NT2/D1 (cell line): ENCODE data around the gene CHMP6.

Experiments
- DNase-seq: peaks from one replicate; pipeline ENCODE4 v3.0.0-alpha.2; 2011; ENCODE audit warnings: low read depth, low spot score
- H3K27me3 ChIP-seq: 2 replicates; pipeline ENCODE4 v1.6.0; 2011; ENCODE audit warnings: mild to moderate bottlenecking; ENCODE audit not compliant: insufficient read length, insufficient read depth
- H3K36me3 ChIP-seq: 2 replicates; pipeline ENCODE4 v1.6.1; 2011; ENCODE audit warnings: mild to moderate bottlenecking, low read length, mixed read lengths; ENCODE audit not compliant: insufficient read depth, insufficient read length
- H3K4me1 ChIP-seq: 2 replicates; pipeline ENCODE4 v1.5.1; 2011; ENCODE audit not compliant: insufficient read depth, insufficient read length
- H3K4me3 ChIP-seq: 2 replicates; pipeline ENCODE4 v1.5.1; 2011; ENCODE audit warnings: low read depth; ENCODE audit not compliant: insufficient read length
- H3K9ac ChIP-seq: 2 replicates; pipeline ENCODE4 v1.6.0; 2011; ENCODE audit warnings: low read depth; ENCODE audit not compliant: insufficient read length
- H3K9me3 ChIP-seq: 2 replicates; pipeline ENCODE4 v1.5.1; 2011; ENCODE audit warnings: mild to moderate bottlenecking, low read length; ENCODE audit not compliant: insufficient read depth
- SUZ12 ChIP-seq: IDR thresholded peaks from 2 replicates; pipeline ENCODE4 v1.6.1; 2011; ENCODE audit not compliant: insufficient read length, insufficient read depth; ENCODE audit errors: extremely low read depth
- YY1 ChIP-seq: IDR thresholded peaks from 2 replicates; pipeline ENCODE4 v1.6.1; 2011; ENCODE audit not compliant: insufficient read length, insufficient read depth
- ZNF274 ChIP-seq: IDR thresholded peaks from 2 replicates; pipeline ENCODE4 v1.6.1; 2011; ENCODE audit warnings: mild to moderate bottlenecking, low read depth, low read length

CHMP6 gene

GRCh38 chr17:80991645-80992076 is at the start of gene CHMP6:
Gene CHMP6, plus strand, starts transcription at chr17:80991841. Its CDS starts 78 bp downstream, at chr17:80991919.
- DNase-seq: peak; percentile 65
- Histone ChIP-seq H3K9ac (peak within 1 kb of the TSS; percentile 82), H3K27me3 (peaks cover 37% of the 10 kb centered on the region), H3K4me1 (peaks cover 10% of the 10 kb centered on the region), H3K9me3 (no peaks in the 10 kb centered on the region; the same call in 1 of the 2 replicates), H3K36me3 (peaks cover 21% of the 10 kb centered on the region), H3K4me3 (peak within 1 kb of the TSS; percentile 76)
- TF ChIP-seq SUZ12: no peak
- no peak for TF ChIP-seq ZNF274
- TF ChIP-seq YY1: no peak

DNA sequence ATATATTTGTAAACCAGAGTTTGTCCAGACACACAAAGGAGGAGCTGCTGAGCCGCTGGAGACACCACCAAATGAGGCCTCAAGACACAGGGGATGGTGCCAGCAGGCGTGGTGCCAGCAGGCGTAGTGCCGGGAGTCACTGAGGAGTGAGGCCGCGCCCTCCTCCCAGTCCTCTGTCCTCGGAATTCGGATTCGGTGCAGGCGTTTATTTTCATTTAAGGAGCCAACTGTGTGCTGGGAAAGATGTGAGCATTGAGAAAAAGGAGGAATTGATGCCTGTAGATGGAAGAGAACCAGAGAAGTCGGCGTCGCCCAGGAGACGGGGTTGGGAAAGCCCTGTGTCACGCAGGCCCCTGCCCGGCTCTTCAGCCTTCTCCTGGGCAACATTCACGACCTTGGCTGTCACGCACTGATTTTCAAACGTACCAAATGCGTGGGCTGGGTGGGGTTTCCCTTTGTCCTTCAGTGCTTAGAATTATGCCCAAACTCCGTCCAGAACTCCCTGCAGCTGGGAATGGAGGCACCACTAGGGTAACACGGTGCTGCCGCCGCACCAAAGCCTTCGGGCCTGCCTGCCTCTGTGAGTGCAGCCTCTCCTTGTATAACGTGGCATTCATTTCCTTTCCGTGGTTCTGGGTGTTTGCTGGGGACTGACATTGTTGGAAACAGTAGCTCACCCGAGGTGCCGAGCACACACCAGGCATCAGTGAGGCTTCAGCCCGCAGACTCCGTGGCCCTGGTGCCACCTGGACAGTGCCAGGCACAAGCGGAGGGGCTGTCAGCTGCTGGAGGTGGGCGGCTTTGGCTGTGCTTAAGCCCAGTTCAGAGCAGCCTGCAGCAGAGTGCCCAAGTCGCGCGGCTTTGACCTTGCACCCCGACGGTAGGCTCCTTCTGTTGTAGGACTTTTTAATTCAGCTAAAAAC is 49.0 kb upstream of the CHMP6 start:
- peaks cover 25% of the 10 kb centered on the region for H3K36me3 ChIP-seq
- no peaks in the 10 kb centered on the region; the same call in 1 of the 2 replicates for H3K9me3 ChIP-seq
- H3K4me3 ChIP-seq: no peak overlapping the region
- no peak for DNase-seq
- no peaks in the 10 kb centered on the region for H3K27me3 ChIP-seq
- peaks cover 7% of the 10 kb centered on the region for H3K4me1 ChIP-seq
- no peak for TF ChIP-seq SUZ12
- no peak for TF ChIP-seq YY1
- TF ChIP-seq ZNF274: no peak
- no peak overlapping the region for H3K9ac ChIP-seq

GRCh38 chr17:80943346-80944145 is 48.1 kb upstream of the CHMP6 start:
- no peak overlapping the region for H3K4me3 ChIP-seq
- no peak for DNase-seq
- peaks cover 33% of the 10 kb centered on the region for H3K36me3 ChIP-seq
- H3K4me1 ChIP-seq: peaks cover 4% of the 10 kb centered on the region
- H3K9ac ChIP-seq: no peak overlapping the region
- no peaks in the 10 kb centered on the region for H3K27me3 ChIP-seq
- TF ChIP-seq ZNF274: no peak
- TF ChIP-seq YY1: no peak
- TF ChIP-seq SUZ12: no peak
- H3K9me3 ChIP-seq: no peaks in the 10 kb centered on the region; the same call in 1 of the 2 replicates

- Histone ChIP-seq H3K27me3 (no peaks in the 10 kb centered on the region), H3K9ac (no peak overlapping the region), H3K36me3 (peaks cover 34% of the 10 kb centered on the region), H3K4me3 (no peak overlapping the region), H3K9me3 (no peaks in the 10 kb centered on the region; the same call in 1 of the 2 replicates), H3K4me1 (peaks cover 4% of the 10 kb centered on the region)
- DNase-seq: no peak
- TF ChIP-seq SUZ12: no peak
- TF ChIP-seq YY1: no peak
- no peak for TF ChIP-seq ZNF274
Observed at GRCh38 chr17:80944326-80944725, 47.3 kb upstream of the CHMP6 start.

DNA sequence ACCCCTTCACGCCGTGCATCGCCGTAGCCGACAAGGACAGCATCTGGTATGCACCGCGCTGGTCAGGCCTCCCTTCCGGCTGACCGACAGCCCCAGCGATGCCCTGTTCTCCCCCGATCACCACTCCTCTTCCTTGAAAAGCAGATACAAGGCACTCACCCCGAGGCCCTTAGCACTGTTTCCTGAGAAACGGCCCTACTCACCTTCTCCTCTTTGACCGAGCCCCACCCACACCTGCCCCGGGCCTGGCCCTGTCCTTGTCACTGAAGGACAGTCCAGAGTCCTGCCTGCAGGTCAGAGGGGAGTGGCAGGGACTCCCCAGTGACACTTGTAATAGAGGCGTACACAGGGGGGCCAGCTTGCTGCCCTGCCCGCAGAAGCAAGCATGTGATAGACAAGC is 45.9 kb upstream of the CHMP6 start:
- Histone ChIP-seq H3K4me1 (peaks cover 4% of the 10 kb centered on the region), H3K9ac (no peak overlapping the region), H3K27me3 (no peaks in the 10 kb centered on the region), H3K9me3 (no peaks in the 10 kb centered on the region; the same call in 1 of the 2 replicates), H3K4me3 (no peak overlapping the region), H3K36me3 (peaks cover 38% of the 10 kb centered on the region)
- DNase-seq: no peak
- no peak for TF ChIP-seq YY1
- TF ChIP-seq ZNF274: no peak
- TF ChIP-seq SUZ12: no peak

DNA sequence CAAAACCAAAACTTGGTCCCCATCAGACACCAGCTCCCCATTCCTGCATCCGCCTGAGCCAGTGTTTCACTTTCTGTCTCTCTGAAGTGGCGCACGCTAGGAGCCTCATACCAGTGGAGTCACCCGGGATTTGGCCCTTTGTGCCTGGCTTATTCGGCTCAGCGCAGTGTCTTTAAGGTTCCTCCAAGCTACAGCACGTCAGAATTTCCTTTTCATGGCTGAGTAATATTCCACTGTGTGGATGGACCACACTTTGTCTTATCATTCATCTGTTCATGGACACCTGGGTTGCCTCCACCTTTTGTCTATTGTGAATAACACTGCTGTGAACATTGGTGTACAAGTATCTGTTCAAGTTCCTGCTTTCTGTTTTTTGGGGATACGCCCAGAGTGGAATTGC is 45.2 kb upstream of the CHMP6 start:
- TF ChIP-seq ZNF274 (no peak), SUZ12 (no peak), YY1 (no peak)
- peaks cover 42% of the 10 kb centered on the region for H3K36me3 ChIP-seq
- no peak for DNase-seq

More for the DNA sequence above, 45.2 kb upstream of the CHMP6 start:
- H3K4me1 ChIP-seq: peaks cover 3% of the 10 kb centered on the region
- H3K9me3 ChIP-seq: no peaks in the 10 kb centered on the region; the same call in 1 of the 2 replicates
- H3K9ac ChIP-seq: no peak overlapping the region
- H3K4me3 ChIP-seq: no peak overlapping the region
- H3K27me3 ChIP-seq: no peaks in the 10 kb centered on the region
